Subcutaneous abdominal adipose tissue (tissue), 5 donors: Measurements from ENCODE around the gene GAS5.

ENCODE experiments used
- H3K27ac ChIP-seq: one replicate; pipeline ENCODE4 v1.7.0; 2013; ENCODE audit warnings: low read depth, mild to moderate bottlenecking, inconsistent platforms, low read length, moderate library complexity
- H3K27me3 ChIP-seq, 5 donors: one replicate each; pipeline ENCODE4 v1.7.0; 2013; ENCODE audit warnings: low read length in 5 of 5, inconsistent platforms in 1 of 5; ENCODE audit not compliant: control insufficient read depth in 5 of 5, insufficient read depth in 4 of 5
- H3K36me3 ChIP-seq, 5 donors: one replicate each; pipeline ENCODE4 v1.7.0; 2013; ENCODE audit warnings: low read length in 5 of 5; ENCODE audit not compliant: control insufficient read depth in 5 of 5, insufficient read depth in 5 of 5
- H3K4me1 ChIP-seq, 5 donors: one replicate each; pipeline ENCODE4 v1.7.0; 2013; ENCODE audit warnings: low read length in 5 of 5, mild to moderate bottlenecking in 3 of 5, moderate library complexity in 1 of 5; ENCODE audit not compliant: control insufficient read depth in 5 of 5, insufficient read depth in 5 of 5
- H3K4me3 ChIP-seq, 5 donors: one replicate each; pipeline ENCODE4 v1.7.0; 2013; ENCODE audit warnings: low read length in 5 of 5, low read depth in 1 of 5
- H3K9ac ChIP-seq, 5 donors: one replicate each; pipeline ENCODE4 v1.7.0; 2013; ENCODE audit warnings: low read length in 5 of 5, mild to moderate bottlenecking in 4 of 5, moderate library complexity in 3 of 5
- H3K9me3 ChIP-seq, 5 donors: one replicate each; pipeline ENCODE4 v1.7.0; 2013; ENCODE audit warnings: low read length in 5 of 5; ENCODE audit not compliant: control insufficient read depth in 5 of 5
- donor health status: healthy.
- donor health status: healthy.
- donor health status: healthy.
- donor health status: healthy.
- donor health status: healthy.

GAS5 gene

DNA sequence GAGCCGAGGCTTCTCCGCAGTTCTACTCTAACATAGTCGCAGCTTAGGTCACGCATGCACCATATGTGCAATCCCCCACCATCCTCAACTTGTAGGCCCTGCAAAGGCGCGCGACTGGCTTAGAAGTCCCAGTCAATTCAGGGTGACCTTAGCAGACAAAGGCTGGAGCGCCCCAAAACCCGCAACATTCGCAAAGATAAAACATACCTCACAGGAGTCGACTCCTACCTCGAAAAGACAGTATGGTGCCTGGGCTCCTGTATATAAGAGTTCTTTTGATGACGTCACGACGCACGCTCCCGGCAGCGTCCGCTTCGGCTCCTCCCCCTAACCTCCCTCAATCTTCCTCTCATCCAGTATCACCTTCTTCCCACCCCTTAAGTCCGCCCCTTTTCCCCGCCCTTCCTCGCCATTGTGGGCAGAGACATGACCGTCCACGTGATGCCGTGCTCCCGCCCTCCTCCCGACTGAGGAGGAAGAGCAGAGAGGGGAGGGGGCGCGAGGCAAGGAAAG is at the start of gene GAS5:
TSS of gene GAS5 (minus strand) at position 237 of the 513 bp plus-strand sequence.
- H3K4me3 ChIP-seq = peak within 1 kb of the TSS; percentile 80 to 100 (median 94)
- H3K36me3 ChIP-seq = peaks cover 39 to 54% (median 42%) of the 10 kb centered on the region in 5 donors
- peak within 1 kb of the TSS; percentile 92 for H3K27ac ChIP-seq
- peaks cover 0 to 67% (median 62%) of the 10 kb centered on the region in 5 donors for H3K4me1 ChIP-seq
- peak within 1 kb of the TSS; percentile 71 to 80 (median 79) for H3K9ac ChIP-seq
- no peaks in the 10 kb centered on the region for H3K9me3 ChIP-seq
- no peaks in the 10 kb centered on the region for H3K27me3 ChIP-seq

DNA sequence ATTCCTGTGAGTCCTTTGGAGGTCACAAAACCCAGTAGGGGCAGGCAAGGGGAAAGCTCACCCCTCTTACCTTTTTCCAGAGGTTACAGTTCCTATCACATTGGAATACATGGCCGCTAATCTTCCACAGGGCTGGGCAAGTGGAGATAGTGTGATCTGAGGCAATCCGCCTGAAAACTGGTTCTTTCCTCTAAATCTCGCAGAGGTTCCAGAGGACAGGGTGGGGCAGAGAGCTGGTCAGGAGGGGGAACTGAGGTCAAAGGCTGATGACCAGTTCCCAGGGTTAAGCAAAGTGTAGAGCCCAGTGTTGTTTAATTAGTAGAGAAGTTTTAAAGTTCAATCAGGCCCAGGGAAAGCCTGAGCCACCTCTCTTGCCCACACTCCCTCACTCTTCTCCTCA is 49.4 kb upstream of the GAS5 start, which contains the start of gene SERPINC1:
TSS of gene SERPINC1 (minus strand) at position 179 of the 400 bp plus-strand sequence. CDS start at position 111, 68 bp downstream.
- Histone ChIP-seq H3K27me3 (no peaks in the 10 kb centered on the region), H3K27ac (no peak within 1 kb of the TSS), H3K9ac (no peak within 1 kb of the TSS), H3K4me1 (no peaks in the 10 kb centered on the region), H3K36me3 (no peaks in the 10 kb centered on the region), H3K4me3 (no peak within 1 kb of the TSS), H3K9me3 (no peaks in the 10 kb centered on the region)

- Histone ChIP-seq H3K4me3 (no peak overlapping the region), H3K27ac (no peak overlapping the region), H3K4me1 (no peaks in the 10 kb centered on the region), H3K36me3 (no peaks in the 10 kb centered on the region), H3K9me3 (no peaks in the 10 kb centered on the region), H3K9ac (no peak overlapping the region), H3K27me3 (no peaks in the 10 kb centered on the region)
Measured at GRCh38 chr1:173916667-173917066, 48.9 kb upstream of the GAS5 start.

- Histone ChIP-seq H3K27me3 (no peaks in the 10 kb centered on the region), H3K9ac (no peak overlapping the region), H3K4me3 (no peak overlapping the region), H3K4me1 (no peaks in the 10 kb centered on the region), H3K9me3 (no peaks in the 10 kb centered on the region), H3K27ac (no peak overlapping the region), H3K36me3 (no peaks in the 10 kb centered on the region)
Measured at GRCh38 chr1:173915596-173915995, 47.8 kb upstream of the GAS5 start.

DNA sequence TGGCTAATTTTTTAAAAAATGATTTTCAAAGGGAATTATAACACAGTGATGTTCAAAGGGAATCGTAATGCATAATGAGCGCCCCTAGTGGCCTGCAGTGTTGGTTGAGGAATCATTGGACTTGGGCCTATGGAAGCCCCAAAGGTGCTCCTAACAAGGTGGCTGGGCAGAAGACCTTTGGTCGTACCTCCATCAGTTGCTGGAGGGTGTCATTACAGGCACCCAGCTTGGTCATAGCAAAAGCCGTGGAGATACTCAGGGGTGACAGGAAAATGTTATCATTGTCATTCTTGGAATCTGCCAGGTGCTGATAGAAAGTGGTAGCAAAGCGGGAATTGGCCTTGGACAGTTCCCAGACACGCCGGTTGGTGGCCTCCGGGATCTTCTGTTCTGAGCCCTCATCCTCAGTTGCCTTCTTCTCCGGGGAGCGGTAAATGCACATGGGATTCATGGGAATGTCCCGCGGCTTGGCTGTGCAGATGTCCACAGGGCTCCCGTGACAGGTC is 46.6 kb upstream of the GAS5 start:
- Histone ChIP-seq H3K36me3 (peaks cover 0 to 4% (median 3%) of the 10 kb centered on the region in 5 donors), H3K4me3 (no peak overlapping the region), H3K9ac (no peak overlapping the region), H3K9me3 (no peaks in the 10 kb centered on the region), H3K4me1 (no peaks in the 10 kb centered on the region), H3K27me3 (no peaks in the 10 kb centered on the region), H3K27ac (no peak overlapping the region)

DNA sequence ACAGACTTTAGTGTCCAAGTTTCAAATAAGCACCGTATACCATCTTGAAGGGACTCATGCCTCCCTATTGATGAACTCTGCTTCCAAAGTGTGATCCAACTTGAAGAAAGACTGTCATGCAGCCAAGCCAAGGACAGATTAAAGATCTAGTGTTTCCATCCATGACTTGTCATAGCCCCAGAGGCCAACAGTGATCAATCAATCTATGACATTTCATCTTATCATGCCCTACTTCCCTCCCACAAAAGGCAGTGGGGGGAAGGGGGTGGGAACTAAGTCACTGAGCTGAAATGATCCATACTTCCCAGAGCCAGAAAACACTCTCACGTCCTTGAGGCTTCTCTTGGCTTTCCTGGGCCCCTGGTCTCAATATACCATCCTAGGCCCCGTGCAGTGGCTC is 45.3 kb upstream of the GAS5 start:
- Histone ChIP-seq H3K4me1 (no peaks in the 10 kb centered on the region), H3K4me3 (no peak overlapping the region), H3K36me3 (peaks cover 0 to 5% (median 4%) of the 10 kb centered on the region in 5 donors), H3K9ac (no peak overlapping the region), H3K27ac (no peak overlapping the region), H3K27me3 (no peaks in the 10 kb centered on the region), H3K9me3 (no peaks in the 10 kb centered on the region)

DNA sequence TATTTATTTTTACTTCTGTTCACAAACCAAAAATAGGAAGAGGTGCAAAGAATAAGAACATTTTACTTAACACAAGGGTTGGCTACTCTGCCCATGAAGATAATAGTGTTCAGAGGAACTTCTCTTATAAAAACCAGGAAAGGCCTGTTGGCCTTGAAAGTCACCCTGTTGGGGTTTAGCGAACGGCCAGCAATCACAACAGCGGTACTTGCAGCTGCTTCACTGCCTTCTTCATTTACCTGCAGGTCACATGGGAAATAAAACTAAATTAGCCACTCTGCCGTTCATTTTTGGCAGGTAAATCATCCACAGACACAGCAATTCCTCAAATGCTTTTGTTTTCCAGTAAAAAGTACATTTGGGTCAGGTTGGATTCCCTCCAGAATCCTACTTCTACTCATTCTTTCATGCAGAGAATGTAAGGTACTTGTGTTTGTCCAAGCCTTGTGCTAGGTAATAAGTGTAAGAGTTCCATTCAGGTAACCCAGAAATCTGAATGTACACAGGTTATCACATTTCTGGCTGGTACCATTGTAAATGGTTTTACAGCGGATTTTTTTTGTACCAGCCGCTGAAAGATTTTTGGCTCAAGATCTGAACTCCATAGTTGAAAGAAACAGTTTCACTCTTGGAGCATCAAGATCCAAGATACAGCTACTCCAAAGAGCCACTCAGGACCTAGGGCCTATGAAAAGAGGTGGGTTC is 36.2 kb upstream of the GAS5 start:
- Histone ChIP-seq H3K27ac (no peak overlapping the region), H3K36me3 (peaks cover 0 to 4% (median 0%) of the 10 kb centered on the region in 5 donors), H3K9me3 (no peaks in the 10 kb centered on the region), H3K4me3 (no peak overlapping the region), H3K4me1 (peaks cover 0 to 9% (median 0%) of the 10 kb centered on the region in 5 donors), H3K27me3 (no peaks in the 10 kb centered on the region), H3K9ac (no peak overlapping the region)

- H3K36me3 ChIP-seq = peaks cover 0 to 4% (median 0%) of the 10 kb centered on the region in 5 donors
- H3K9me3 ChIP-seq = no peaks in the 10 kb centered on the region
- H3K9ac ChIP-seq = no peak overlapping the region
- no peak overlapping the region for H3K27ac ChIP-seq
- peaks cover 0 to 14% (median 0%) of the 10 kb centered on the region in 5 donors for H3K4me1 ChIP-seq
- H3K4me3 ChIP-seq = no peak overlapping the region
- H3K27me3 ChIP-seq = no peaks in the 10 kb centered on the region
Measured at GRCh38 chr1:173900992-173901391, 33.2 kb upstream of the GAS5 start.

DNA sequence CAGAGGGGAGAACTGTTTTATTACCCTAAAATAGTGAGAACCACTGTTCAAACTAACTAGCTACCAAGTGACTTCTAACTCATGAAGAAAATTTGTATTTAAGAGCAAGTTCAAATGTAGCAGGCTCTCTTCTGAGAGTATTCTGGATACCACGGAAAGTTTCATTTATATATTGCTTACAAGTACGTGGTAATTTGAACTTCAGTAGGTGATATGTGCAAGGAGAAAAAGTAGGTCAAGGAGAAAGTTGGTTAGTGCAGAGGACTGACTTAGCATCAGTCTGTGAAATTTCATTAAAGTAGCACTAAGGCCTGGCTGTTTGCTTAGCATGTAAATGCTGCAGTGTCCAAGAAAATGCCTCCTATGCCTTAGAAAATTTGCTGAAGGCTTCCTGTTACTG is 32.6 kb upstream of the GAS5 start:
- no peaks in the 10 kb centered on the region for H3K9me3 ChIP-seq
- H3K9ac ChIP-seq = no peak overlapping the region
- peaks cover 0 to 4% (median 0%) of the 10 kb centered on the region in 5 donors for H3K36me3 ChIP-seq
- H3K4me3 ChIP-seq = no peak overlapping the region
- H3K27ac ChIP-seq = no peak overlapping the region
- H3K27me3 ChIP-seq = no peaks in the 10 kb centered on the region
- H3K4me1 ChIP-seq = peaks cover 0 to 14% (median 0%) of the 10 kb centered on the region in 5 donors

DNA sequence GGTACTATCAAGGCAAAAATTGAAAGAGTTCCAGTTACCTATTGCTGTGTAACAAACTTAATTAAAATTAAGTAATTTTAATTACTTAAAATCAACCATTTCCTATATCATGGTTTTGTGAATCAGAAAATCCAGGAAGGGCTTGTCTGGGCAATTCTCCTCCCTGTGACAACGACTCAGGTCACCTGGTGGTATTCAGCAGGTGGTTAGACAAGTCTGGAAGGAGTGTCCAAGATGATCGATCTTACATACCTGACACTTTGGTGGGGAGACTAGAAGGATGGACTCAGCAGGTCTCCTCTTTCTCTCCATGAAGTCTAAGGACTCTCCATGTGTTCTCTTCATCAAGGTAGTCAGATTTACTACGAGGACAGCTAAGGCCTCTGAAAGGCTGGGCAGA is 26.4 kb upstream of the GAS5 start:
- peaks cover 0 to 36% (median 6%) of the 10 kb centered on the region in 5 donors for H3K4me1 ChIP-seq
- no peaks in the 10 kb centered on the region for H3K9me3 ChIP-seq
- no peak overlapping the region for H3K27ac ChIP-seq
- no peaks in the 10 kb centered on the region for H3K27me3 ChIP-seq
- H3K4me3 ChIP-seq = no peak overlapping the region
- H3K36me3 ChIP-seq = peaks cover 0 to 5% (median 0%) of the 10 kb centered on the region in 5 donors
- H3K9ac ChIP-seq = no peak overlapping the region
